Osteocyte (in vitro differentiated cells): Measurements from ENCODE around the gene TGM6. TPM values are rescaled to one million over a fixed set of nuclear protein-coding genes. Genes with fewer than 3 reads are reported as not detected.

Experiments used
- DNase-seq: peaks from one replicate; pipeline ENCODE4 v3.0.0; 2021; ENCODE audit warnings: mixed read lengths; ENCODE audit not compliant: unreplicated experiment; ENCODE audit errors: extremely low spot score
- H3K27ac Mint-ChIP-seq: one replicate; pipeline ENCODE4 v1.8.0; 2021; ENCODE audit warnings: mild to moderate bottlenecking, mixed read lengths; ENCODE audit not compliant: unreplicated experiment
- H3K27me3 Mint-ChIP-seq: one replicate; pipeline ENCODE4 v1.8.0; 2021; ENCODE audit warnings: mixed read lengths; ENCODE audit not compliant: unreplicated experiment
- H3K36me3 Mint-ChIP-seq: one replicate; pipeline ENCODE4 v1.8.0; 2021; ENCODE audit warnings: mixed read lengths; ENCODE audit not compliant: unreplicated experiment
- H3K4me1 Mint-ChIP-seq: one replicate; pipeline ENCODE4 v1.8.0; 2021; ENCODE audit warnings: mixed read lengths; ENCODE audit not compliant: unreplicated experiment
- H3K4me3 Mint-ChIP-seq: one replicate; pipeline ENCODE4 v1.8.0; 2021; ENCODE audit warnings: mild to moderate bottlenecking, moderate library complexity, mixed read lengths; ENCODE audit not compliant: unreplicated experiment
- H3K9me3 Mint-ChIP-seq: one replicate; pipeline ENCODE4 v1.8.0; 2021; ENCODE audit warnings: mixed read lengths; ENCODE audit not compliant: unreplicated experiment
- CTCF ChIP-seq: fragments of 200-600 bp; sonication (generic); IDR thresholded peaks from 2 replicates; pipeline ENCODE4 v1.5.0; 2021; ENCODE audit warnings: antibody characterized with exemption, mild to moderate bottlenecking, moderate library complexity
- long read RNA-seq: library from polyadenylated mRNA; unstranded; transcript quantifications from one replicate; pipeline ENCODE4 v2.0.0, GENCODE V29; 2021
- total RNA-seq: library from RNA; stranded (reverse); gene quantifications from 2 replicates; pipeline ENCODE4 v1.2.1, GENCODE V29; 2021

The TGM6 gene
- total RNA-seq = not detected in 2 replicates
- long read RNA-seq = 0 reads

GRCh38 chr20:2380601-2381000 is at the start of gene TGM6:
Gene TGM6, plus strand, starts transcription at chr20:2380901. Its CDS starts 68 bp downstream, at chr20:2380969.
- Mint-ChIP-seq H3K4me3 (no peak within 1 kb of the TSS), H3K27me3 (peaks cover 4% of the 10 kb centered on the region), H3K4me1 (no peaks in the 10 kb centered on the region), H3K36me3 (no peaks in the 10 kb centered on the region), H3K27ac (no peak within 1 kb of the TSS), H3K9me3 (no peaks in the 10 kb centered on the region)
- TF ChIP-seq CTCF = no peak
- DNase-seq = no peak

- Mint-ChIP-seq H3K27ac (no peak overlapping the region), H3K4me3 (no peak overlapping the region), H3K27me3 (no peaks in the 10 kb centered on the region), H3K36me3 (no peaks in the 10 kb centered on the region), H3K9me3 (no peaks in the 10 kb centered on the region), H3K4me1 (no peaks in the 10 kb centered on the region)
- TF ChIP-seq CTCF = no peak
- peak; percentile 70 for DNase-seq
Measured at GRCh38 chr20:2331106-2331505, 49.6 kb upstream of the TGM6 start.

- no peak overlapping the region for H3K27ac Mint-ChIP-seq
Measured at GRCh38 chr20:2331901-2332565, 48.7 kb upstream of the TGM6 start.

GRCh38 chr20:2332711-2333110 is 48.0 kb upstream of the TGM6 start:
- H3K9me3 Mint-ChIP-seq = no peaks in the 10 kb centered on the region
- H3K27ac Mint-ChIP-seq = no peak overlapping the region
- H3K36me3 Mint-ChIP-seq = no peaks in the 10 kb centered on the region
- H3K4me3 Mint-ChIP-seq = no peak overlapping the region
- TF ChIP-seq CTCF = no peak
- DNase-seq = peak; percentile 59
- no peaks in the 10 kb centered on the region for H3K4me1 Mint-ChIP-seq
- no peaks in the 10 kb centered on the region for H3K27me3 Mint-ChIP-seq

More at GRCh38 chr20:2331901-2332565, 48.7 kb upstream of the TGM6 start:
- Mint-ChIP-seq H3K4me3 (no peak overlapping the region), H3K36me3 (no peaks in the 10 kb centered on the region), H3K4me1 (no peaks in the 10 kb centered on the region), H3K27me3 (no peaks in the 10 kb centered on the region), H3K9me3 (no peaks in the 10 kb centered on the region)
- peak; percentile 80 for DNase-seq
- no peak for TF ChIP-seq CTCF

DNA sequence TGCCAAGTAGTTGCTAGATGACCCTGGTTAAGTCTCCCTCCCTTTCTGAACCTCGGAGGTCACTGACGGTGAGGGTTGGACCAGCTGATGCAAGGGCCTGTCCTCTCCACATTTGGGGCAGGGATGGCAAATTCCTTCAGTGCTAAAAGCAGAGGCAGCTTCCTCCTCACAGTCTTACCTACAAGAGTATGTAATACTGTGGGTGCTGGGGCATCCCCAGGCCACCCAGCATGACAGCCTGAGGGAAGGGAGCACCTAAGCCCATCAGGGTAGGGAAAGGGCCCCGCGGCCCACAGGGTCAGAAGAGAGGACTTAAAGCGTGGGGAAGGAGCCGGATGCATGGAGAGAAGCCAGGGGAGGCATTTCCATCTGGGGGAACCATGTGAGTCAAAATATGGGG is 46.9 kb upstream of the TGM6 start:
- DNase-seq = peak; percentile 49
- Mint-ChIP-seq H3K27ac (no peak overlapping the region), H3K4me1 (no peaks in the 10 kb centered on the region), H3K9me3 (no peaks in the 10 kb centered on the region), H3K27me3 (no peaks in the 10 kb centered on the region), H3K36me3 (no peaks in the 10 kb centered on the region), H3K4me3 (no peak overlapping the region)
- no peak for TF ChIP-seq CTCF
